GM18519 (cell line): Measurements from ENCODE around the gene DCP1A.
"Not testable (repeated sequence)": the region's sequence is repeated elsewhere in the genome, so short reads cannot be mapped to it uniquely, and the experiment has no call there.

Source experiments
- ATAC-seq: cut with Tn5 transposase; IDR thresholded peaks from one replicate; pipeline ENCODE4 v1.9.1; 2021; ENCODE audit warnings: mild to moderate bottlenecking, moderate library complexity; ENCODE audit not compliant: unreplicated experiment, low FRiP score

DCP1A gene

DNA sequence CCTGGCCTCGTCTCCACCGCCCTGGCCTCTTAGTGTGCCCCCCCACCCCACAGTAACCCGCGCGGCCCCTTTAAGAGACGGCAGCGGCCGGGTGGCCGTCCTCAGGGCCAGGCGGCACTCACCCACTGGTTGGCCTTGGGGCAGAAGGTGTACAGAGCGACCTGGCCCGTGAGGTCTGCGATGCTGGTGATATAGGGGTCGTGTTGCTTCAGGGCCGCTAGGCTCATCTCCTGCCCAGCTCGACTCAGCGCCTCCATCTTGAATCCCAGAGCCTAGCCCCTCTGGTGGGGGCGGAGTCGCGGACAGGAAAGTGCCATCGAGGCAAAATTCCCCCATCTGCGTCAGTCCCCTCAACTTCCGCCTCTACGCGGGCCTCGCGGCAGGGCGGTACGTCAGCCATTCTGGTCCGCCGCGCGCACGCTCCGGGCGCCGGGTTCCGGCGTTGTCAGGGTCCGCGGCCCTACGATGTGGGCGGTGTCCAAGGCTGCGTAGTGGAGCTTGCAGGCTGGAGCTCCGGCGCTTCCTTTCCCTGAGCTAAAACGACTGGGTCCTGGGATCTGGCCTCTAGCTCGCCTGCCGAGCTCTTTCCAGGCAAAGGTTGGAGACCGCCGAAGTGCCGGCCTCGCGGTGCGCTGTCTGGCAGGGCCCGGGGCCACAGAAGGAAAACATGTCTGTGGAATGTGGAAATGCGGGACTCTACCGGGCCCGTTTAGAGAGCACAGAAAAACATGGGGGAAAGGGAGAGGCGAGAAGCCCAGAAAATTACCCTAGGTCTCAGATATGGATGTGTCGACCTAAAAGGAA, at the start of gene DCP1A:
DCP1A (minus strand) TSS at position 283 of the 804 bp plus-strand sequence; CDS start at position 257, 26 bp downstream.
- peak; percentile 91 for ATAC-seq

DNA sequence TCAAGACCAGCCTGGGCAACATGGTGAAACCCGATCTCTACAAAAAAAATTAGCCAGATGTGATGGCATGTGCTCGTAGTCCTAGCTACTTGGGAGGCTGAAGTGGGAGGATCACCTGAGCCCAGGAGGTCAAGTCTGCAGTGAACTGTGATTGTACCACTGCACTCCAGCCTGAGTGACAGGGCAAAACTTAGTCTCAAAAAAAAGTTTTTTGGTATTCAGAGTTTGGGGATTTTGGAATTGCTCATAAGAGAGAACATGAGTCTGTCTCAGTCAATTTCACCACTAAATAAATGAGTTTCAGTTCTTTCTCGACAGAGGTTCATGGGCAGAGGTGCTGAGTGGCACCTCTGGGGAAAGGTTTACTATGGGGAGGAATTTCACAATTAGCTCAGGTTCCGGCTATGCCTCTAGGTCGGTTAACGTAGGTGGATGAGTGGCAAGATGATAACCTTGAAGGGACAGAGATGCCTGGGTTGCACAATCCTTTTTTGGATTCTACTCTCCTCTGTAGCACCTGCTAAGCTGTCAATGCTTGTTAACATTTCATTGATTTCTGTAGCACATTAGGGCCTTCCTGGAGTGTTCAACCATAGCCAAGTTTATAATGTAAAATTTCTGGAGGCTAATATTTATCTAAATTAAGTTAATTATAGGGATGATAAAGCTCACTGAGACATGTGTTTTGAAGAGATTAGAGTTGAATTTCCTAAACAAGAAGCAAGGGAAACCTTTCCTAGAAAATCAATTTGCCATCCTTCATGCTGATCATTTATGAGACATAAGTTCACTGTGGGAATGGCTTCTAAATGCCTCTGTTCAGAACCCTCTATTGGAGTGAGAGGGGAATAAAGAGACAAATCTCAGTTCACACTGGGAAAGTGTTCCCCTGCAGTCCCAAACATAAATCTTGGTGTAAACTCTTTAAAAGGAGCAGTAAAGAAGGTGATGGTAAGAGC, 37.4 kb upstream of the DCP1A start:
- ATAC-seq, result no peak

DNA sequence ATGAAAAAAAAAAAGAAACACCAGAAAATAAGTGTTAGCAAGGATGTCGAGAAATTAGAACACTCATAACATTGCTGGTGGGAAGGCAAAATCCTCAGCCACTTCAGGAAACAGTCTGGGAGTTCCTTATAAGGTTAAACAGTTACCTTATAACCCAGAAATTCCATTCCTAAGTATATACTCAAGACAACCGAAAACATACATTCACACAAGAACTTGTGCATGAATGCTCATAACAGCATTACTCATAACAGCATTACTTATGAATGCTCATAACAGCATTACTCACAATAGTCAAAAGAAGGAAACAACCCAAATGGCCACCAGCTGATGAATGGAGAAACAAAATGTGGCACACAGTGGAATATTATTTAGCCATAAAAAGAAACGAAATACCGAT, 34.8 kb upstream of the DCP1A start:
- ATAC-seq, result no peak

DNA sequence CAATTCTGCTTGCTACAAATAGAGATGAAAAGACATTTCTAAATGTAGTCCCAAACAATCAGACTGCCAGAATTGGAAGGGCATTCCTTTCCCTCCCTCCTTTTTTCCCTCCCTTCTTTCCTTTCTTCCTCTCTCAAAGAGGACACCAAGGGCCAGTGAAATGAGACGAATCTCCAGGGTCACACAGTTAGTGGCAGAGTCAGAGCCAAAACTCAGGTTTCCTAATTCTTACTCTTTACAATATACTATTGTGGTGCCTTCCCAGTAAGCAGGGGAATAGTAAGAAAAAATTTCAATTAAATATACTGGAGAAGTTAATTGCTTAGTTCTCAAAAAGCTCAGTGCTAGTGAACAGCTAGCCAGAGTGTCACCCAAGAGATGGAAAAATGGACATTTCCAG, 33.0 kb upstream of the DCP1A start:
- no peak for ATAC-seq

DNA sequence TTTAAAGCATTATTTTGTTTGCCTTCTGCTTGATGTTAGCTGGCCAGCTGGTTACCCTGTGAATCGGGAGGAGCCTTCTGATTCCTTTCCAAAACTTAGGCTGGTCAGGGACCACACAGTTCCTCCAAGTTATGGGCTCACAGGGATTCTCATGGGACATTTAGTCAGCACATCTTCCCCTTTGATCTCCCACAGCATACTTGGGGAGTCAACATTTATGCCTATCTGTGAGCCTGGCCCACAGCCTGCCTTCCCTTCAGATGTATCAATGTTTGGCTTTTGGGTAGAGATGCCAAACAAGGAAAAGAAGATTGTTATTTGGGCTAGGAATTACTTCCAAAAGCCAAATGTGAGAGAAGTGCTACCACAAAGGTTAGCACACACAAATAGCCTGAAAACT, 32.6 kb upstream of the DCP1A start:
- ATAC-seq, result no peak

DNA sequence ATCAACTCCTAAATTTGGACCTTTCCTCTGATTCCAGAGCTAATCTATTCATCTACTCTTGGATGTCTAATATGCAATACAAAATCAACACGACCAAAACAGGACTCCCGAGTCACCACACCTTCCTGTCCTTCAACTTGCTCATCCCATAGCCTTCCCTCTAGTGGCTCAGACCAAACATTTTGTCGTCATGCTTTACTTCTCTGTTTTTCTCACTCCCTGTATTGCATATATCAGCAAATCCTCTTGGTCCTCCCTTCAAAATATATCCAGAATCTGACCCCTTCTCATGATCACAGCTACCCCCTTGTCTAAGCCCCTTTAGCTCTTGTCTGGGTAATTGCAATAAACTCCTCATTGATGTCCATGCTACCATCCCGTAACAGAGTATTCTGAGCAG, 30.5 kb upstream of the DCP1A start:
- no peak for ATAC-seq

DNA sequence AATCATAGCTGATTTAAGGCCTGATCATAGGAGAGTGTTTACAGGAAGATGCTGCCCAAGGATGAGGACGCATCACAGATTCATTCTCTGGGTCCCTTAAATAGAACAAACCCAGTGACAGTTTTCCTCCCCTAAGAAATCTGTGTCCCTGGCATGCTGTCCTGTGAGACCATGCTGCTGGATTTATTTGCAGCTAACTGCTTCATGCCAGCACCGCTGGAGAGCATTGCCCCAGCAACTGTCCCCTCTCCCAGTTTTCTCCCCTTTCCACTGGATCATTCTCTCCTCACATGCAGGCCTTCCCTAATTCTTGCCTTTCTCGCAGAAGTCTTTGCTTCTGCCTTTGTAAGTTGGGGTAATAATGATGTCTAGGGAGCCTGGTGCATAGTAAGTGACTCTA, 29.3 kb upstream of the DCP1A start:
- ATAC-seq, result no peak

DNA sequence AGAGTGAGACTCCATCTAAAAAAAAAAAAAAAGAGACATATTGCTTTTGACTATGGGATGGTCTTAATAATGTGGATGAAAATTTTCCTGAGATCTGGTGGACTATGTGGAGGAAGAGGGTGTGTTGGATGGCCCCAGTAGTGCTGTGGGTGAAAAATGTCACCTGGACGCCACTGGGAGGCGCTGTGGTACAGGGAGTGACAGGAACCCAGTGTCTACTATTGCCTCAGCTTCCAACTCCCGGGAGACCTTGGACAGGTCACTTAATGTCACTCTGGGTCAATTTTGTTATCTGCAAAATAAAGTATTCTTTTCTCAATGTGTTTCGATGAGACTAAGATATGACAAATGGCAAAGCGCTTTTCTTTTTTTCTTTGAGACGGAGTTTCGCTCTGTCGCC, 27.7 kb upstream of the DCP1A start:
- no peak for ATAC-seq

DNA sequence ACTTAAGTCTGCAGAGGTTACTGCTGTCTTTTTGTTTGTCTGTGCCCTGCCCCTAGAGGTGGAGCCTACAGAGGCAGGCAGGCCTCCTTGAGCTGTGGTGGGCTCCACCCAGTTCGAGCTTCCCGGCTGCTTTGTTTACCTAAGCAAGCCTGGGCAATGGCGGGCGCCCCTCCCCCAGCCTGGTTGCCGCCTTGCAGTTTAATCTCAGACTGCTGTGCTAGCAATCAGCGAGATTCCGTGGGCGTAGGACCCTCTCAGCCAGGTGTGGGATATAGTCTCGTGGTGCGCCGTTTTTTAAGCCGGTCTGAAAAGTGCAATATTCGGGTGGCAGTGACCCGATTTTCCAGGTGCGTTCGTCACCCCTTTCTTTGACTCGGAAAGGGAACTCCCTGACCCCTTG, 23.4 kb upstream of the DCP1A start:
- ATAC-seq, result not testable (repeated sequence)

DNA sequence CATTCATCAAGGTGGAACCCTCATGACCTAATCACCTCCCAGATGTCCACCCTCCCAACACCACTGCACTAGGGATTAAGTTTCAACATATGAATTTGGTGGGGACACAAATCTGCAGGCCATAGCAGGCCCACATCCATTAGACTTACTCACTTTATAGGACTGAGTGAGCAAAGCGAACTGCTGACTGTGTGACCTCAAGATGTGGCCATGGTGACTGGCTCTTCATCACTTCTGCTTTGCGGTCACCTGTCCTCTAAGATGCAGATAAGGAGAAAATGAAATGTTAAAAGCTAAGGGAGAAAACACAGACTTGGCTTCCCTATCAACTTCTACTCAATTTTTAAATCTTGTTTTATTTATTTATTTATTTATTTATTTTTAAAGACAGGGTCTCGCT, 14.5 kb upstream of the DCP1A start:
- no peak for ATAC-seq

DNA sequence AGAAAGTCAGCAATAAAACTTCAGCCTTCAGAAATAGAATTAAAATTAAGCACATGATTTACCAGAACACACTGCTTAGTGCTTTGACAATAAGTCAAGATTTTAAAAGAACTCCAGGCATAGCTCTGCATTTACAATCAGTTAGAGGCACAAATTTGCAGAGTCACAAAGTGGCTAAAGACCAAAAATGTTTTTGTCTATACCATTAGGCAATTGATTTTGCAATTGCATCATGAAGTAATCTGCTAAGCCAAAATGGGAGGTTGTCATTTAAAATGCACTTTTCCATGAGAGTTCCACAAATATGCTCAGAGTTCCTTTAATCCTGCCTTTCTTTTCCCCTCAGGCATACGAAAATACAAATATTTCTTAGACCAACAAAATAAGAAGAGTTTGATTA, 10.1 kb upstream of the DCP1A start:
- no peak for ATAC-seq

DNA sequence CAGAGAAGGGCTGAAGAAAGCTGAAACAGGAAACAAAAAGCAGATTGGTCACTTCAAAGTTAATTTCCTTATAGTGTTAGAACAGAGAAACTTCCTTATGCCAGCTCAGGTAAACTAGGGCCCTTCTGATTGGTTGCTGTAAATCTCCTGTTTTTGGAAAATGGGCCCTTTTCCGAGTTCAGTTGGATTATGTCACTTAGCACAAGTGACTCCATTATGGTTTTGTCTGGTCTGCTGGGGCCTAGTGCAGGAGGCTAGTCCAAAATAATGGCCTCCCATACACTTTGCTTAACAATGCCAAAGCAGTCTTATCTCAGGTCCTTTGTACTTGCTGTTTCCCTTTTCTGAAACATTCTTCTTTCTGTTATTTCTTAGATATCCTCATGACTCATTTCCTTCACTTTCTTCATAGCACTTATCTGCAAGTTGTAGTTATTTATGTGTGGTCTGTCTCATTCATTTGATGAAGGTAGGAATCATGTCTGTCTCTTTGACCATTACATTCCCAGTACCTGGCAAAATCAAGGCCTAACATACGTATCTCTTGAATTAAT, 7.7 kb upstream of the DCP1A start:
- no peak for ATAC-seq

DNA sequence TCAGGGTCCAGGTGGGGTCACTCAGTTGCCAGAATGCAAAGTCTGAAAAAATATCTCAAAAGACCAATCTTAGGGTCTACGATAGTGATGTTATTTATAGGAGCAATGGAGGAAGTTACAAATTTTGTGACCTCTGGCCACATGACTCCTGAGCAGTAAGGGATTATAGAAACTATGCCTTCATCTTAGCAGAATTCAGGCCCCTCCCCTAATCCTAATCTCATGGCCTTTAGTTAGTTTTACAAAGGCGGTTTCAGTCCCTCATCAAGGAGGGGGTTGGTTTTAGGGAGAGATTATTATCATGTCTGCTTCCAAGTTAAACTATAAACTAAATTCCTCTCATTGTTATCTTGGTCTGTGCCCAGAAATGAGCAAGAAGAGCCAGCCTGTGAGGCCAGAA, 5.9 kb upstream of the DCP1A start:
- ATAC-seq, result no peak

DNA sequence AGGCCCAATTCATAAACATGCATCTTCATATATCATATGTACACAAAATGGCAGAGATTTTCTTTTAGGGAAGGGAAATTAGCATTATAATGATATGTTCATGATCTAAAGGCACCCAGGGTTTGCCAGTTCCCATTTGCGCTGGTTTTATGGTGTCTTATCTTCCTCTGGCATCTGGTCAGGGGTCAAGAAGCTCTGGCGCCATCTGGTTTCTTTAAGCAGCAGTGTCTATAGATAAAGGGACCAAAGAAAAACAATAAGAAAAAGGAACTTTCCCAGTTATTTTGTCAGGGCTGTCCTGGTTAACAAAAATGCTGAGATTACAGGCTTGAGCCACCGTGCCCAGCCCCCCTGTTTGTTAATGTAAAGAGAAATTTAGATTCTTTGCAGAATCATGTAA, 3.3 kb upstream of the DCP1A start:
- no peak for ATAC-seq

DNA sequence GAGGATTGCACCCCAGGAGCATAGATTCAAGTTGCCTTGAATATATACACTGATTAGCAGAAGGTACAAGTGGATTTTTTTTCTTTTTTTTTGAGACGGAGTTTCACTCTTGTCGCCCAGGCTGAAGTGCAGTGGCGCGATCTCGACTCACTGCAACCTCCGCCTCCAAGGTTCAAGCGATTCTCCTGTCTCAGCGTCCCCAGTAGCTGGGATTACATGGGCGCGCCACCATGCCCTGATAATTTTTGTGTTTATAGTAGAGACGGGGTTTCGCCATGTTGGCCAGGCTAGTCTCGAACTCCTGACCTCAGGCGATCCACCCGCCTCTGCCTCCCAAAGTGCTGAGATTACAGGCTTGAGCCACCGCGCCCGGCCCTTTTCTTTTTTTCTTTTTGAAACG, 775 bp upstream of the DCP1A start:
- ATAC-seq, result not testable (repeated sequence)

DNA sequence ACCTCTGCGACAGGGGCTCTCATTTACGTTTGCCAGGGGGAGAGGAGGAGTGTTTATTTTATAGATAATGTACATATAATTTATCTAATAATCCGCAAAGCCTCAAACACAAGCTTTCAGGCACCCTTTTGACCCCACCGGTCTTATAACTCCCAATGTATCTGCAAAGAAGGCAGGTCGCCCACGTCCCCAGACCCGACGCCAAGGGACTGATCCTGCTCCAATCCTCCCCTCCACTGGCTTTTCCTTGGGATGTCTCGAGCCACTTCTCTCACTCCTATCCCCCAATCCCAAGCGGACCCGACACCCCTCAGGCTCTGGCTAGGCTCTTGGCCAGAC, 452 bp downstream of the DCP1A start:
- ATAC-seq, result no peak

DNA sequence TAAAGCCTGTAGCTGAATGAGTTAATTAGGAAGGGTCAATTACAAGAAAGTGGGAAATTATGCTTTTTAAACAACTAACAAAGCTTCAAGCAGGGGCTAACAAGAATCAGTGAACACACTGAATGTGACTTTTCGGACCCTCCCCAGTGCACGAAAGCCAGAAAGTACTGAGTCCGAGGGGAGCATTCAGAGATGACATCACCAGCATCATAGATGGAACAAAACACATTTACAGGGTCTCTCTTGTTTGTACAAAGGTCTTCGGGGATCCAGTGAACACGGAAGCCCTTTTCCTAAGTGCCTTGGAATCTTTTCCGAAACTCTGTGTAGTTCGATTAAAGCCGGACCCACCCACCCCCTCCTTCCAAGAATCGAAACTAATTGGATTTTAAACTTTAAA, 829 bp downstream of the DCP1A start:
- no peak for ATAC-seq

DNA sequence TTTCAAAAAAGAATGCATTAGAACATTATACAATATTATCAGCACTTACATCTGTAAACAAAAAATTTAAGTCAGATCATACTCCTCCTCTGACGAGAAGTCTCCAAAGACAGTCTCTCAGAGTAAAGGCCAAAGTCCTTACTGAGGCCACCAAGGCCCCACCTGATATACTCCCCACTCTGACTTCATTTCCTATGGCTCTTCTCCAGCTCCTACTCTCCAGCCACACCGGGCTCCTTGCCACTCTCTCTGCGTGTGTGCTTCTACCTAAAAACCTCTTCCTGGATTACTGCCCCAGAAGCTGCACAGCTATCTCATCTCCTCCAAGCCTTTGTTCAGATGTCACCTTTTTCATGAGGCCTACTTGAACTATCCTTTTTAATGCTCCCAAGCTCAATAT, 5.0 kb downstream of the DCP1A start:
- ATAC-seq, result no peak

DNA sequence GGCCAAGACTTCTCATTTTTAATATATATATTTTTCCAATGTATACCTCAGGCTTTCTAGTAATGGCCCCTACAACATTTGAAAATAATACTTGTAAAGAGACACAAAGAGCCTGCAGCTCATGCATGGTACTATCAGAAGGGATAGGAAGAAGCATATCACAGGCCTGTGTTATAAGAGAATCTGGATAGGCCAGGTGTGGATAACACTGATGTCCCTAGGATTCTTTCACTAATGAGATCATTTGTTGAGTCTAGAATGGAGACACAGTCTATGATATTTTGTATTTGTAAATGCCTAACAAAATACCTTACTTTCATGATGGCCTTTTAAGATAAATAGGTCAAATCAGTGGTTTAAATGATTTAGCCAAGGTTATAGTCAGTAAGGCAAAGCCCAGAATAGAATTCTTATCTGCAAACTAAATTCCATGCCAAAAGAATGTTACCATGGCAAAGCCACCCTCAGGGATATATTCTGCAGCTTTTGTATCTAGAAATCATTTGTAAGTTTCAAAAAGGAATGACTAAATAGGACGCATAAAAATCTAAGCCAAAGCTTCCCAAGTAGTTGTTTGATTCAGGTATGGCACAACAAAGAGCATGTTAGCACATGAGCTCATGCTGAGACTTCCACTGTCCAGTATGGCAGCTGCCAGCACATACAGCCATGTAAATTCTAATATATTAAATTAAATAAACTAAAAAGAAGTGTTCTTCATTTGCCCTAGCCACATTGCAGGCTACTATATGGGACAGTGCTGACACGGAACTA, 10.0 kb downstream of the DCP1A start:
- ATAC-seq, result no peak

DNA sequence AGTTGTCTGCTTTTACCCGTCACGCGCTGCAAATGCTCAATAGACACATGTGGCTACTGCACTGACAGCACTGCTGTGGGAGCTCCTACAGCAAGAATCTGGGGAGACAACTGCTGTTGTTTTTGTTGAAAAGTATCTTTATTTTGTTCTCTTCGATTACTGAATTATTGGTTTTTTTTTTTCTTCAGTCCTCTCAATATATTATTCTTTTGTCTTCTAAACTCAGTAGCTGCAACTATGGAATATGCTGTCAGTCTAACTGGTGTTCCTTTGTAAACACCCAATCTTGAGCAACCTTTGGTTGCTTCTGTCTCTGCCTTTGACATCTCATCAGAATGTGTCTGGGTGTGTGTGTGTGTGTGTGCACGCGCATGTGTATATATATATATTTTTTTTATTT, 12.6 kb downstream of the DCP1A start:
- ATAC-seq, result no peak

DNA sequence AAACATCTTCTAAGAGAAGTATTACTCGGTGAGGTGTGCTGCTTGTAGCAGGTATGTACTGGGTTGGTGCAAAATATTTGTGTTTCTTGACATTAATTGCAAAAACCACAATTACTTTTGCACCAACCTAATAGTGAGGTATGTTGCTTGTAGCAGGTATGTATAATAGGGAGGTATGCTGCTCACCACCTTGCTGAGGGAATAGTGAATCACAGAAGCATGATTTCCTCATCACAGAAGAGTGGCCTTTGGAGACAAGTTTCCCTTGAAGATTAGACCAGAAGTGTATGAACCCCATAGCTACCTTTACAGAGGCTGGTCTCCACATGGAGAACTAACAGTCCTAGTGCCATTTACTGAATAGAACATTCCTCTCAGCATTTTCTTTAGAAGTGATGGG, 15.5 kb downstream of the DCP1A start:
- no peak for ATAC-seq
